ENCODE results near the gene BARX2. TPM values are rescaled to one million over a fixed set of nuclear protein-coding genes. Genes with fewer than 3 reads are reported as not detected.

The BARX2 gene
- polyA plus RNA-seq, 1 of the 3 experiments (the other 2 are of a cell fraction): not detected

- no peaks in the 10 kb centered on the region for H3K79me2 ChIP-seq (ENCODE audit: insufficient read depth)
- H3K27me3 ChIP-seq (ENCODE audit: insufficient read depth): peaks cover 59% of the 10 kb centered on the region
- no peak overlapping the region for H2AFZ ChIP-seq (ENCODE audit: low read depth)
- no peak overlapping the region for H3K27ac ChIP-seq (ENCODE audit: low read depth in 2 of 2, low read length in 1 of 2)
- H3K9me3 ChIP-seq: no peaks in the 10 kb centered on the region
- H3K36me3 ChIP-seq (replicated peaks in 1 of 2; ENCODE audit: control insufficient read depth in 1 of 2, insufficient read depth in 2 of 2, low read length in 1 of 2): no peaks in the 10 kb centered on the region
- no peak overlapping the region for H3K9ac ChIP-seq
- DNase-seq: no peak
- ChIA-PET CTCF (interaction anchor here (0.7 to 1.0 kb wide), 2 partner anchors 19 to 265 kb away, joined by 3 read pairs; no protein-coding TSS in a partner anchor), POLR2A (no interaction called here)
- peaks cover 0 to 6% of the 10 kb centered on the region in 2 experiments; a peak in 1 of 4 replicates for H3K4me1 ChIP-seq (ENCODE audit: control insufficient read depth in 1 of 2, insufficient read depth in 2 of 2, low read depth in 1 of 2, low read length in 1 of 2)
- H3K4me3 ChIP-seq (ENCODE audit: low read depth in 2 of 2, low read length in 1 of 2): no peak overlapping the region
- WGBS (ENCODE audit: low lambda C conversion rate): 33% methylated on average over 7 of the region's 7 CpGs
- no peak for TF ChIP-seq MXI1 (IDR thresholded peaks at IDR 0.05; ENCODE audit: low read depth, low read length)
- TF ChIP-seq REST (IDR thresholded peaks at IDR 0.05; ENCODE audit: low read depth, low read length): no peak
- no peak for TF ChIP-seq GABPA (IDR thresholded peaks at IDR 0.05; ENCODE audit: low read depth)
- TF ChIP-seq USF1 (IDR thresholded peaks at IDR 0.05; ENCODE audit: borderline replicate concordance, low read depth): no peak
- no peak for TF ChIP-seq NFIC (IDR thresholded peaks at IDR 0.05; ENCODE audit: borderline replicate concordance)
- no peak for TF ChIP-seq CHD2 (IDR thresholded peaks at IDR 0.05; ENCODE audit: low read length, partially characterized antibody)
- TF ChIP-seq YY1 (IDR thresholded peaks at IDR 0.05; ENCODE audit: low read depth): no peak
- no peak for TF ChIP-seq IRF3 (IDR thresholded peaks at IDR 0.05; ENCODE audit: low read depth, low read length)
- no peak for TF ChIP-seq POLR2AphosphoS5 (IDR thresholded peaks at IDR 0.05; ENCODE audit: low read depth, low read length)
- TF ChIP-seq TEAD4 (IDR thresholded peaks at IDR 0.05; ENCODE audit: borderline replicate concordance, insufficient read depth): no peak
- no peak for TF ChIP-seq SMC3 (IDR thresholded peaks at IDR 0.05; ENCODE audit: low read depth, low read length)
- no peak for TF ChIP-seq ZBTB33 (IDR thresholded peaks at IDR 0.05; ENCODE audit: borderline replicate concordance, low read depth)
- TF ChIP-seq RFX5 (IDR thresholded peaks at IDR 0.05; ENCODE audit: low read length): no peak
- no peak for TF ChIP-seq PBX3 (IDR thresholded peaks at IDR 0.05)
- H4K20me1 ChIP-seq (ENCODE audit: insufficient read depth): no peaks in the 10 kb centered on the region
- H3K4me2 ChIP-seq: no peak overlapping the region
- H3K9me2 ChIP-seq: no peaks in the 10 kb centered on the region
- H3F3A ChIP-seq (replicated peaks; ENCODE audit: insufficient read depth): no peaks in the 10 kb centered on the region
Observed at GRCh38 chr11:129382583-129382982, 6.9 kb downstream of the BARX2 start.
